ENCODE measurements around the gene EXOSC6. TPM values are rescaled to one million over a fixed set of nuclear protein-coding genes. Genes with fewer than 3 reads are reported as not detected.
"Not testable (repeated sequence)": the region's sequence is repeated elsewhere in the genome, so short reads cannot be mapped to it uniquely, and the experiment has no call there.

EXOSC6 gene
- total RNA-seq, 1 experiment from 2014 or later: 32.1 TPM

- H3K4me3 ChIP-seq; H3K27ac ChIP-seq; DNase-seq (ENCODE audit: low read depth in 1 of 2, low spot score in 2 of 2); H3K9me3 ChIP-seq (replicated peaks); H3K4me1 ChIP-seq (replicated peaks); H3K27me3 ChIP-seq (replicated peaks): not testable (repeated sequence)
- H3K36me3 ChIP-seq: peaks cover 47% of the 10 kb centered on the region
These were observed 2.0 kb downstream of the EXOSC6 start for GRCh38 chr16:70249697-70250096.

- H3K4me3 ChIP-seq; H3K9me3 ChIP-seq (replicated peaks); H3K27ac ChIP-seq; H3K4me1 ChIP-seq (replicated peaks); H3K36me3 ChIP-seq; H3K27me3 ChIP-seq (replicated peaks); DNase-seq (ENCODE audit: low read depth in 1 of 2, low spot score in 2 of 2): not testable (repeated sequence)
These were observed 13.0 kb downstream of the EXOSC6 start for GRCh38 chr16:70238773-70239172.

GRCh38 chr16:70231831-70232230 is 19.9 kb downstream of the EXOSC6 start:
- H3K9me3 ChIP-seq (replicated peaks); H3K27ac ChIP-seq; H3K36me3 ChIP-seq; H3K4me3 ChIP-seq; H3K27me3 ChIP-seq (replicated peaks); DNase-seq (ENCODE audit: low read depth in 1 of 2, low spot score in 2 of 2); H3K4me1 ChIP-seq (replicated peaks): not testable (repeated sequence)

- not testable (repeated sequence) for H3K4me1 ChIP-seq (replicated peaks); H3K9me3 ChIP-seq (replicated peaks); H3K4me3 ChIP-seq; H3K36me3 ChIP-seq; DNase-seq (ENCODE audit: low read depth in 1 of 2, low spot score in 2 of 2); H3K27me3 ChIP-seq (replicated peaks); H3K27ac ChIP-seq
These were observed 25.7 kb downstream of the EXOSC6 start for GRCh38 chr16:70226024-70226423.

- H3K27ac ChIP-seq; H3K4me3 ChIP-seq; H3K36me3 ChIP-seq; DNase-seq (ENCODE audit: low read depth in 1 of 2, low spot score in 2 of 2); H3K9me3 ChIP-seq (replicated peaks); H3K4me1 ChIP-seq (replicated peaks); H3K27me3 ChIP-seq (replicated peaks): not testable (repeated sequence)
These were observed 26.3 kb downstream of the EXOSC6 start for GRCh38 chr16:70225430-70225829.

GRCh38 chr16:70224645-70225044 is 27.1 kb downstream of the EXOSC6 start:
- not testable (repeated sequence) for DNase-seq (ENCODE audit: low read depth in 1 of 2, low spot score in 2 of 2); H3K27ac ChIP-seq; H3K36me3 ChIP-seq; H3K9me3 ChIP-seq (replicated peaks); H3K4me3 ChIP-seq; H3K27me3 ChIP-seq (replicated peaks); H3K4me1 ChIP-seq (replicated peaks)

- H3K4me1 ChIP-seq (replicated peaks); H3K27ac ChIP-seq; H3K4me3 ChIP-seq; H3K27me3 ChIP-seq (replicated peaks); DNase-seq (ENCODE audit: low read depth in 1 of 2, low spot score in 2 of 2); H3K9me3 ChIP-seq (replicated peaks); H3K36me3 ChIP-seq: not testable (repeated sequence)
These were observed 27.7 kb downstream of the EXOSC6 start for GRCh38 chr16:70223971-70224513.

GRCh38 chr16:70223216-70223615 is 28.5 kb downstream of the EXOSC6 start:
- H3K36me3 ChIP-seq; H3K27me3 ChIP-seq (replicated peaks); DNase-seq (ENCODE audit: low read depth in 1 of 2, low spot score in 2 of 2); H3K4me3 ChIP-seq; H3K9me3 ChIP-seq (replicated peaks); H3K4me1 ChIP-seq (replicated peaks); H3K27ac ChIP-seq: not testable (repeated sequence)

GRCh38 chr16:70222574-70222973 is 29.2 kb downstream of the EXOSC6 start:
- not testable (repeated sequence) for H3K4me1 ChIP-seq (replicated peaks); H3K4me3 ChIP-seq; H3K36me3 ChIP-seq; H3K27ac ChIP-seq; H3K9me3 ChIP-seq (replicated peaks); DNase-seq (ENCODE audit: low read depth in 1 of 2, low spot score in 2 of 2); H3K27me3 ChIP-seq (replicated peaks)

- H3K4me3 ChIP-seq; H3K36me3 ChIP-seq; H3K4me1 ChIP-seq (replicated peaks); H3K27ac ChIP-seq; H3K27me3 ChIP-seq (replicated peaks); DNase-seq (ENCODE audit: low read depth in 1 of 2, low spot score in 2 of 2); H3K9me3 ChIP-seq (replicated peaks): not testable (repeated sequence)
These were observed 33.2 kb downstream of the EXOSC6 start for GRCh38 chr16:70218586-70218985.

GRCh38 chr16:70206382-70206781 is 45.4 kb downstream of the EXOSC6 start:
- H3K4me3 ChIP-seq; DNase-seq (ENCODE audit: low read depth in 1 of 2, low spot score in 2 of 2); H3K27ac ChIP-seq; H3K4me1 ChIP-seq (replicated peaks); H3K9me3 ChIP-seq (replicated peaks); H3K36me3 ChIP-seq; H3K27me3 ChIP-seq (replicated peaks): not testable (repeated sequence)

- H3K27me3 ChIP-seq (replicated peaks); H3K9me3 ChIP-seq (replicated peaks); DNase-seq (ENCODE audit: low read depth in 1 of 2, low spot score in 2 of 2); H3K4me1 ChIP-seq (replicated peaks); H3K36me3 ChIP-seq; H3K4me3 ChIP-seq; H3K27ac ChIP-seq: not testable (repeated sequence)
These were observed 46.9 kb downstream of the EXOSC6 start for GRCh38 chr16:70204668-70205405.

- not testable (repeated sequence) for H3K36me3 ChIP-seq; H3K4me3 ChIP-seq; H3K9me3 ChIP-seq (replicated peaks); DNase-seq (ENCODE audit: low read depth in 1 of 2, low spot score in 2 of 2); H3K27ac ChIP-seq; H3K4me1 ChIP-seq (replicated peaks); H3K27me3 ChIP-seq (replicated peaks)
These were observed 47.7 kb downstream of the EXOSC6 start for GRCh38 chr16:70204010-70204409.

GRCh38 chr16:70203508-70203907 is 48.2 kb downstream of the EXOSC6 start:
- not testable (repeated sequence) for DNase-seq (ENCODE audit: low read depth in 1 of 2, low spot score in 2 of 2); H3K27me3 ChIP-seq (replicated peaks); H3K4me3 ChIP-seq; H3K36me3 ChIP-seq; H3K4me1 ChIP-seq (replicated peaks); H3K27ac ChIP-seq; H3K9me3 ChIP-seq (replicated peaks)

GRCh38 chr16:70200063-70200462 is 51.7 kb downstream of the EXOSC6 start:
- not testable (repeated sequence) for H3K9me3 ChIP-seq (replicated peaks); DNase-seq (ENCODE audit: low read depth in 1 of 2, low spot score in 2 of 2); H3K27ac ChIP-seq

More at GRCh38 chr16:70200063-70200462, 51.7 kb downstream of the EXOSC6 start:
- not testable (repeated sequence) for H3K36me3 ChIP-seq; H3K27me3 ChIP-seq (replicated peaks); H3K4me1 ChIP-seq (replicated peaks); H3K4me3 ChIP-seq
